GM19193 (cell line): Measurements from ENCODE around the gene PRR5L.

Experiments
- POLR2A ChIP-seq: IDR thresholded peaks from 4 replicates; pipeline ENCODE4 v1.6.1; 2011; ENCODE audit not compliant: insufficient read depth, insufficient read length; ENCODE audit errors: extremely low read depth

The PRR5L gene

DNA sequence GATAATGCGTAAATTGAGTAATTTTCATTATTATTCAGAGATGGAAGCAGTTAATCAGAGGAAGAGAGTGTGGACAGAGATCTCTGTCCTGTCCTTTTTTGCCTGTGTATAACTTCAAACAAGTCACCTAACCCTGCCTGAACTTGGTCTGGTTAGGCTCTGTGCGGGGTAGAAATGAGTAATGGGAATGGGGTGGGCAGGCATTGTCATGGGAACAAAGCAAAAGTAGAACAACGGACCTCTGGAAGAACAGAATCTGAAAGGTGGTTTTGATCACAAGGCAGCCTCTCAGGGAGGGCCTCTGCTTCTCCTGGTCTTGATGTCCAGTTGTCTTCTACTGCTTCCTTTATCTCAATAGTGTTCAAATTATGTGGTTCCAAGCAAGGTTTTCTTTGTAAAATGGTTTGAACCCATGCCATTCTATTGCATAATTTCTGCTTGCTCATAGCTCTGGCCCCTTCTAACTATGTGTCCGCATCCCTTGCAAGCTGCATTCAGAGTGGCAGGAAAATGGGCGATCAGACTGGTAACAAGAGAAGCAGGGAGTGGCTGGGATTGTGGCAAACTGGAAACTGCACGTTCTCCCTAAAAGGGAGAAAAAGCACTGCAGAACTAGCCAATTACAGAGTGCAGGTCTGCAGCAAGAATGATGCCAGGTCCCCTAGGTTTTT is 76.1 kb downstream of the PRR5L start:
- TF ChIP-seq POLR2A: no peak

GRCh38 chr11:36373016-36374010 is 77.2 kb downstream of the PRR5L start:
- no peak for TF ChIP-seq POLR2A

GRCh38 chr11:36374726-36375125 is 78.6 kb downstream of the PRR5L start:
- no peak for TF ChIP-seq POLR2A

DNA sequence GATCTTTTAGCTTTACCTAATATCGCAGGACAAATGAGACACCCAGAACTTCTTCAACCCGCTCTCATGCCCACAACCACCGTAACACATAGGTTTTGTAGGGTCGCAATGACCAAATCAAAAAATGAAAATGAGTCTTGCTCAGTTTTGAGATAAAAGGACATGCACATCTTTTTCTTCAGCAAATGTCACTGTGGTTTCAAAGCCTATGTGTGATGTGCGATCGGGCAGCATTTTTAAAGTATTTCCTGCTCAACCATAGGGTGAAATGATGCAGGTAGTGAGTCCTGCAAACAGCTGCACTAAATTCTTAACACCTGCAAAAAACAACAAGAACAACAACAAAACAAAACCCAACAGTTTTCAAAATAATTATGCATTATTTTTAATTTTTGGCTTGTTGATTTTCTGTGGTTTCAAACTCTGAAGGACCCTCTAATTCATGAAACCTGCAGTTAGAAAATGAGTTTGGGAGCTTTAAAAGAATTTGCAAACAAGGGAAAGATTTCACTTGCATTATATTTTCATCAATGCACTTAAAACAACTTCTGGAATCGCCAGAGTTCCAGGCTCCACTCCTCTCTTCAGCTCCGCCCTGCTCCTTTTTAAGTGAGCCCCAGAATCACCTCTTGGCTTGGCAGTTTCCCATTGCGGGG is 79.4 kb downstream of the PRR5L start:
- TF ChIP-seq POLR2A: no peak

DNA sequence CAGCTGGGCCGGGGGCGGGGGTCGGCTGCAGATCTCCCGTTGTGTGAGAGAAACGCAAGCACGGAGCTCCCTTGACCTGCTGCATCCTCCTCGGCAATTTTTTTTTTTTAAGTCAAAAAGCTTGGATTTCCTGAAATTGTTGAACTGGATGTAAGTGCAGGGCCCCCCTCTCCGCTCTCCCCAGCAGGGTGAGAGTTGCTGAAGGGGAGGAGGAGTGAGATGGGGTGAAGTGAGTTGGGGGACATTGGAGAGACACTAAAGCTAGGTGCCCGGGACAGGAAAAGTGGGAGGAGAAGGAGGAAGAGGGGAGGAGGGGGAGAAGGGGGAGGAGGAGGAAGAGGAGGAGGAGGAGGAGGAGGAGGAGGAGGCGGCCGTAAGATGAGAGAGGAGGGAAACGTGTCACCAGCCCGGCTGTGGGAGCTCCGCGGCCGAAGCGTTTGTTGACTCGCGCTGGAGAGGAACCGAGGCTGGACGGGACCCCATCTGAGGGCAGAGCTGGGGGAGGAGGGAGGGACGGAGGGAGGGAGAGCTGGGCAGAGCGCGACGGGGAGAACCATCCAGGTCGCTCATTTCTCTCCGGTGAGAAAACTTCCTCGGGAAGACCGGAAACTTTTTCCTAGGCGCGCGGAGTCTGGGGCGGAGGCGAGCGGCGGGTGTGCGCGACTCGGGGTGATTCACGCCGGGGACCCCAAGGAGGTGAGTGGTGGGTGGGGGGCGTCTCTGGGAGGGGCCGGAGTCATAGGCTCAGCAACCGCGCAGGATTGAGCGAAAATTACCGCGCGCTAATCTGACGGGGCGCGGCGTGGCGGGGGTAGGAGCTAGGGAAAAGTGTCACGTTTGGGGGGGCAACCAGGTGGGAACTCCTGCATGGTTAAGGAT is 80.2 kb downstream of the PRR5L start:
- TF ChIP-seq POLR2A: no peak

- TF ChIP-seq POLR2A: no peak
These were observed 81.0 kb downstream of the PRR5L start for GRCh38 chr11:36376888-36377758.

DNA sequence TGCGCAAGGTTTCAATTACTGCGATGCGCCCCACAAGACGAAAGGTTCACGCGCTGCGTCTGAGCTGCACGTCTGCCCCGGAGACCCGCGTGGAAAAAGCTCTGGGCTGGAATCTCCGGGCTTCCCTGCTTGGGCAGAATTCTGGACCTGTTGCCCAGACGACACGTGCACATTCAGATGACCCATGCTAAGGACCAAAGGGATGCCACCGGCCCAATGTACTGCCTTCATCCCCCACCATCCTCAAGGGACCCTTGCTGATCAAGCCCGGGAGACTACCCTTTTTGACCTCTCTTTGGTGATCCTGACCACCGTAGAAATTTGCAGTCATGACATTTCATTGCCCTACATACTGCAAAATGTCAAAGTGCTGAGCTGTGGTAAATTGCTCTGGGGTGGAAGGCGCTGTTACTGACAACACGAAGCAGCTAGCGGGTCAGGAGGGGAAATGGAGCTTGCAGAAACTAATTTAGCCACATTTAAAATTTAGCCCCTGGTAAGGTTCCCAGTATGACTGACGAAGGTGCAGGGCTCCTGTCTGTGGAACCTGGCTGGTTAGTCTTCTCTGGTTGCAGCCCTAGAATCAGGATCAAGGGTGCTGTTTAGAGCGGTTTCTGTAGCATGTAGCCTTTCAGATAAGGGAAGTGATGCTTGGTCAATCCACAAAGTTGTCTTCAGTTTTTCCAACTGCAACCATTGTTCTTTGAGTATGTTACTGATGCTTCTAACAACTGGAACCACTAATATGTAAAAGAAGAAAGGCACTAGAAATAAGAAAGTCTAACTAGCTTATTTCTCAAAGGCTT is 81.9 kb downstream of the PRR5L start:
- TF ChIP-seq POLR2A: no peak

DNA sequence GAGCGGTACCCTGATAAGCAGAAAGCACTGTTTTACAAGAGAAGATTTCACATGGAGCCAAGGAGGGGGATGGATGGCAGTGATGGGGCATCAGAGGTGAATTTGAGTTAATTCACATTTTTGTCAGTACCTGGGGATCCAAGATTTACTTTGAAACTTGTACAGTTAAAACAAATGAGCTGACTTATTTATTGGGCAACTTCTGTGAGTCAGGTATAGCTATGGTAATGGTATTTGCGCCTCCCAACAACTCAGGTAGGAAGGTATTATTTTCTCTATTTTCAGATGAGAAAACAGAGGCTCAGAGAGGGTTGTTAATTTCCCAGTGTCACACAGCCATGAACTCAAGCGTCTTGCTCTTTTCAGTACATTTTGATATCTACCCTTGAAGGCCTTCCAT is 83.6 kb downstream of the PRR5L start:
- TF ChIP-seq POLR2A: no peak

DNA sequence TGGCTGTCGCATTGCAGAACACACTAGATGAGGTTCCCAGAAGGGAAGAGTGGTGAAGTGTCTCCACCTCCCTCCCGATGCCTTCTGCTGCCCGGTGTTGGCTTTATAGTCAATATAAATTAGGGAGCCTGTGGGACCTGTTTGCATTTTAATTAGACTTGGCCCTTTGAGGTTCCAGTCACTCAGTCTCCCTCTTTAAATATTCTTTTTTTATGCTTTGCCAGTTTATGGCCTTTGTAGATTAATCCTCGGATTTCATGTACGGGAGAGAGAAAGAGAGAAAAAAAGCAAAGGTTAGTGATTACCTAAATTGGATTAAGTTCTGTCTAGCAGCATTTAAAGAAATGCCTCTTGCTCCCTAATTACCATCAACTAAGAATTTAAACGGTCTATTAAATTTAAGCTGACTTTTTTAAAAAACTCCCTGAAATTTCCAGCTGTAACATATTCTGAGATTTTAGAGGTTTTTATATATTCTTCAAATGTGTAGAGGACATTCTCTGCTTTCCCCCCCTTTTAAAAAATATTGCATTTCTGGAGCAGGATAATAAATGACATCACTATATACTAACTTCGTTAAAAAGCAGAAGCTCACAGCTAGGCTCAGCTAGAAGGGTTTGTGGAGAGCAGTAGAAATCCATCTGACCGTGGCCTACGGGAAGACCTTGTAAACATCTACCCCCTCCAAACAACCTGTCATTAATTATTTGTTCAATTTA is 84.4 kb downstream of the PRR5L start:
- no peak for TF ChIP-seq POLR2A

GRCh38 chr11:36381015-36381360 is 84.9 kb downstream of the PRR5L start:
- no peak for TF ChIP-seq POLR2A

DNA sequence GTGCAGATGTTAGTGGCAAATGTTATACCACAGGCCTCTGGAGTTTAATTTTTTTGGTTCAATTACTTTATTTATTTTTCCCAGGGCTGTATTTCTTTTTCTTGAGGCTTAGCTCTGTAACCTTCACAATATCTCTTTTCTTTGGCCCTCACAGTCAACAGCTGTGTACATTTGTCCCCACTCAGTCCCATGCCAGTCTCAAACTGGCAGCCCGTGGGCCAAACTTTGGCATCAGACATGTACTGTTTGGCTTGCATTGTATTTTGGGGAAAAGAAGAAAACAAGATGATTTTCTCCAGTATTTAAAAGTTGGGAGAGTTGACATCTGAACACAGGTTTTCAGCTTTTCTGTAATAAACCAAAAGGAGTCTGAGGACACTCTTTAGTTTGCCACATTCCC is 87.1 kb downstream of the PRR5L start:
- TF ChIP-seq POLR2A: no peak
